GM21619 (cell line): ENCODE data around the gene STRADA.

Experiments
- ATAC-seq: cut with Tn5 transposase; IDR thresholded peaks from one replicate; pipeline ENCODE4 v1.9.1; 2021; ENCODE audit not compliant: unreplicated experiment

Gene STRADA

DNA sequence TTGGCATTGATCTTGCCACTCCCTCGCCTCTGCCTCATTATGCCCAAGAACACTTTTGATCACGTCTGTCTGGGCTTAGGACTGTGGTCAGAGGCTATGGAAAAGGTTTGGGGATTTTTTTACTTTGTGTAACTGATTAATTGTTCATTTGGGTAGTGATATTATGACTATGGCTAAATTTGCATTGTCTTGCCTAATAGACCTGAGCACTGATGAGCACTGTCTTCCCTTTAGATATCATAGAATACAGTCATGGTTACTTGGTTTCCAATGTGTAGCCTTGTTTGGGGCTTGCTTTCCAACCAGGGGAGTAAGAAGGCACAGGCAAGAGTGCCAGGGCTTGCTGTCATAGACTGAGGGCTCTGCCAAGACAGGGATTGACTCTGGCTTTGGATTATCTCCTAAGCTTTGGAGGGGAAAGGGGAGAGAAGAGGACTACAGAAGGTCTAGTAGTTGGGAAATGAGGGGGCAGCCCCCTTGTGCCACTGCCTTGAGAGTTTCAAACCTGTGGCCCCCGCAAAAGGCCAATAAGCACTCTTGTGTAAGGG lies 55.4 kb downstream of the STRADA start:
- ATAC-seq, result no peak

DNA sequence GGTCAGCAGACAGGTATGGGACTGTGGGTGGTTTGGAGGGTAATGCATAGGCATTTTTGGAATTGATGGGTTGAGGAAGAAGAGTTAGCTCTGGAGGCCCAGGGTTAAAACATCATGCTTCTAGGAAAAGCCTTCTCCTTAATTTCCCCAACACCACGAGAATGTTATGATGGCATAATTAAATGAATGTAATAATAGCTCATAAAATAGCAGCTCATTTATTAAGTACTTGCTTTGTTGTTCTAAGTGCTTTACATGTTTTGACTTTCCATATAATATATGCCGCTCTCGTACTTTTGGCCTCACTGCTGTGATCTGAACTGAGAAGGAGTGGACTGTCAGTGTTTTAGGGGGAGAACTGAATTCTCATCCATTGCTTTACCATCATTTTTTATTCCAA lies 56.0 kb downstream of the STRADA start:
- no peak for ATAC-seq

DNA sequence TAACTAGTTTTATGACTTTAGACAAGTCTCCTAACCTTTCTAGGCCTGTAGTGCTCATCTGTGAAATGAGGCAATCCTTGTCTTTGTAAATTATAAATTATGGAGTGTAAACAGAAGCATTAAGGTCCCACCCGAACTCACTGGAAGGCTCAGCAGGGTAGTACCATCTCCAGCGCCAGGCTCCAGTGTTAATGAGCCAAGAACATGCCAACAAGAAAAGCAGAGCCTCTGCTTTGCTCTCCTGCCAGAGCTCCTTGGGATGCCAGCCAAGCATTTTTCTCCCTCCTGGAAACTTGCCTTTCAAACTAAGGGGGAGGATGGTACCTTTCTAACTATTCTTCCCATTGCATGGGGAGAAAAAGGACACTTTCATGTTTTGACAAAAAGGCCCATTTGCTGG lies 56.6 kb downstream of the STRADA start:
- ATAC-seq, result no peak

DNA sequence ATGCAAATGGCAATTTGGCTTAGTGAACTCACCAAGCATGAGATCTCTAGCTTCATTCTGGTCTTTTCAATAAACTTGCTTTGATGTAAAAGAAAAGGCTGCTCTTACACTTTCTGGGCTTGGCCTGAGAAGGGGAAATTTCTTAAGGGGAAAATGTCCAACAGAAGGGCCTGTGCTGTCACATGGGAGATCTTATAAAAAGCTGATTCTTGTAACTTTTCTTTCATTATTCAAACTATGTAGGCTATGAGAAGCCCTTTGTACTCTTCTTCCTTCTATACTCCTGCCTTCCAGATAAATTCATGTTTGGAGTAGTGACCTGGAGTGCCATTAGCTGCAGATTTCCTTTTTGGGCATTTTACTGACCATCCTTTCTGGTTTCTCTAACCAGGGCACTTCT lies 58.6 kb downstream of the STRADA start:
- ATAC-seq, result no peak

DNA sequence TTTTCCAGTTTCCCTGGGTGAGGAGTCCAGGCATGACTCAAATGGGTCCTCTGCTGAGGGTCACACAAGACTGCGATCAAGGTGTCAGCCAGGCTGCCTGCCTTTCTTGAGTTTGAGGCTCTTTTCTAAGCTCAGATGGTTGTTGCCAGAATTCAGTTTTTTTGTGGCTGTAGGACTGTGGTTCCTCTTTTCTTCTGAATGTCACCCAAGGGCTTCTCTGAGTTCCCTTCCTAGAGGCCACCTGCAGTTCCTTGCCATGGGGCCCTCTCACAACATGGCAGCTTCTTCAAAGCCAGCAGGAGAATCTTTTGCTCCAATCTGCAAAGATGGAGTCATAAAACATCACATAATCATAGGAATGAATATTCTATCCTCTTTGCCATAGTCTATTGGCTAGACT lies 59.2 kb downstream of the STRADA start:
- no peak for ATAC-seq

DNA sequence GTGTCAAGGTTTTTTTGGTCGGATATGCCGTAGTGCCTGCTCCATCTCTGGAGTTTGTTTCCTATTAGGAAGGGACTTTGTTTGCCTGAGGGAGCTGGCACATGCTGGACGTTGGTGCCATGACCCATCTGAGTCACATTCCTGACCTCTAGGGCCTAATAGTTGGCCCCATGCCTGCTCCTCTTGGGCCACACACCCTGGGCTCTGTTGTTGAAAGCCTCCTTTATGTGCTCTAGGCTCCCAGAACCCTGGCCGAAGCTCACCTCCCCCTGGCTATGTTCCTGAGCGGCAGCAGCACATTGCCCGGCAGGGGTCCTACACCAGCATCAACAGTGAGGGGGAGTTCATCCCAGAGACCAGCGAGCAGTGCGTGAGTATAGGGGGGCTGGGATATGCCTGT lies 60.1 kb downstream of the STRADA start:
- no peak for ATAC-seq

DNA sequence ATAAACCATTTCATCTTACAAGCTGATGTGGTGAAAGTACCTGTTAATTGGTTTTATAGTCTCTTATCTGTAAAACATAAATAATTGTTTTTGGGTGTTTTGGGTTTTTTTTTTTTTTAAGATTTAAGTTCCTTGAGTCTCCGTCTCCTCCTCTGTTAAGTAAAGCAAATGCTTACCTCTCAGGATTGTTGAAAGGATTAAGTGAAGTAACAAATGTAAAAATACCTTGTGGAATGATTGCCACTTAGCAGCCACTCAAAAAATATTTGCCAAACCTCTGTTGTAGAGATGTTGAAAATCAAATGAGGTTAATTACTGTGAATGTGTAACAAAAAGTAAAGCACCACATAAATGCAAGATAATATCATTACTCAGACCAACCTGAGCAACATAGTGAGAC lies 60.9 kb downstream of the STRADA start:
- no peak for ATAC-seq

DNA sequence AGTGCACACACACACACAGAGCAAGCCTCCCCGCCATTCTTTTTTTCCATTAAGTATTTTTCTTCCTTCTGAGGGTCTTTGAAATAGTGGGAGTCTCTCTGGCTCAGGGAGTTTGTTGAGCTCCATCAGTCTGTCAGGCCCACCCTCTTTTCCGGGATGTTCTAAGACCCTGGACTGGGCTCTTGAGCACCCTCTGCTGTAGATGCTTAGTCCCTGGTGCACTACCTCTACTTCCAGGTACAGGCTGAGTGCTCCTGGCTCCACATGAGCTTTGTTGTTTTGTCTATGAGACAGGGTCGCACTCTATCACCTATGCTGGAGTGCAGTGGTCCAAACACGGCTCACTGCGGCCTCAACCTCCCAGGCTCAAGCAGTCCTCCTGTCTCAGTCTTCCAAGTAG lies 62.4 kb downstream of the STRADA start:
- ATAC-seq, result no peak

DNA sequence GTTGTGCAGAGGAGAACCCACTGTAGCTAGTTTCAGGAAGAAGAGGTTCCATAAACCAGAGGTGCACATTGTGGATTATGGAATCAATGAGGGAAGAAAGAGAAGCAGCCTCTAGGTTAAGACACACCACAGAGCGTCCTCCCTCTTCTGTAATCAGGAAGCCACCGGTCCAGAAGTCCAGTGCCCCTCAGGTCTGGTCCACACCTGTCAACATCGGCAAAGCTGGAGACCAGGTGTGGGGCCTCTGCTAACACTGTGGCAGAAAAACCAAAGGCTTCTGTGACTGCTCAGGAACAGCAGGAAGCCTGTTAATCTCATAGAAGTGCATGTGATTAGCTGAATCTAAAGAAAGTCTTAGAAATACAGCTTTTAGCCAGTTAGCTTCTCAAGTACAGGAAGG lies 65.0 kb downstream of the STRADA start:
- no peak for ATAC-seq

DNA sequence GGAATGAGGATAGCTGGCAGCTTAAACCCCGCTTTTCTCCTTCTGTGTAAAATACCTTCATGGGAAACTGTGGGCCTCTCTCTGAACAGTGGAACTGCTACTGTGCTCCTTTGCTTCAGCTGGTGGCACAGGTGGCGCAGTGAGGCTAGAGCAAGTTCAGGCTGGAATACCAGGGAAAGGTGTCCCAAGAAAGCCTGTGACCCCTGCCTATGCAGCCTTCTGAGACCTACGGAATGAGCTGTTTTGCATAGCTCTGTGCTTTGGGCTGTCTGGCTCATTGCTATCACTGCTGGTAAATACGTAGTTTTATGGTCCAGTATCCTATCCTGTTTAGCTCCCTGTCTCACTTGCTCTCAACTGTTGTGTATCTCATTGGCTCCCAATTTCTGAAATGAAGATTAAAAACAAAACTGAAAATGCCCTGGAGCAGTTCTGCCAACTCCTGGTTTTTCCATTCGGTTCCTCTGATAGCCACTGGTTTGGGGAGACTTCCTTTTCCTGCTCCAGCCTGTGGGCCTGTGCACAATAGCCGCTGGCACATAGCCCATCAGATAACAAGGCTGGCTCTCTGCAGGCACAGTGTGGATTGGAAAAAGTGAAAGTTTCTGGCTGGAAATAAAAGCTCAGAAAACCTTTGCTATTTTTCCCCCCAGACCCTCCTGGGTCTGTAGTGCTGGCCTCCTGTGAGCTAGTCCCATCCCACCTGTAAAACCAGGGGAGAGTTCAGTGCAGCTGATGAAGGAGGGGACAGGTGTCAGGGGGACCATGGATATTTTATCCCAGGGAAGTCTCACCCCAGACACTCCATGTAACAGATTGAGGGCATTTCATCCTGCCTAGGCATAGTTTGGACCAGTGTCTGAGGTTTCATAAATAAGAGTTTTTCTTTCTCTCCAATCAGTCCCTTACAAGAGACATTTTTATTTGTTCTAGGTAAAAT lies 65.7 kb downstream of the STRADA start:
- no peak for ATAC-seq

DNA sequence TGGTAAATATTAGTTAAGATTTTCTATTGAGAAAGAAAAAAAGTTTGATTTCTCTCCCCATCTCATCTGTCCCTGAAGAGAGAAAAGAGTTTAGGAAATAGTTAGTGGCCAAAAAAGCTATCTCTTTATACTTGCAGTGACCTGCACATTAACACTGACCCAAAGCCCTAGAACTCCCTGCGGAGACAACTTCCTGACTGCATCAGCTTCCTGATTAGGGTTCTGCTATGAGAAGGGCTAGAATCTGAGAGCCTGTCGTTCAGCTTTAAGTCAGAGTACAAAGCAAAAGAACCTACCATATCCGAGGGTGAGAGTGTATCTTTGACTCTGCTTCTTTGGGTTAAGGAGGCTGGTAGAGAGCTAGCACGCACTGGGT lies 66.4 kb downstream of the STRADA start:
- ATAC-seq, result no peak

DNA sequence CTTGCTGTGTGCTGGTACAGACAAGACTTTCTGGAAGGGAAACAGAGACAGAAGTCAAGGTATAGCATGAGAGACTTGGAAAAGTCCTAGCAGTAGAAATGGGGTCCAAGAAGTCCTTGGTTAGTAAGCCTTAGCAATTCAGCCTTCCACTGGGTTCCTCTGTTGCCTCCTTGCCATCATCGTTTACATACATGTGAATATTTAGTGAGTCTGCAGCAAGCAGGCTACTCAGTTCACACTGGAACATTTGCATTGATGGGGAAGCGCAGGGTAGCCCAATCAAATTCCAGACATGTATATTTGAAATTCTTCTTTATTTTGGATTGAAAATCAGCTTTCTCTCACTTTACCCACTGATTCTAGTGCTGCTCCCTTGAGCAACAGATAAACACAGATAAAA lies 68.7 kb downstream of the STRADA start:
- no peak for ATAC-seq

DNA sequence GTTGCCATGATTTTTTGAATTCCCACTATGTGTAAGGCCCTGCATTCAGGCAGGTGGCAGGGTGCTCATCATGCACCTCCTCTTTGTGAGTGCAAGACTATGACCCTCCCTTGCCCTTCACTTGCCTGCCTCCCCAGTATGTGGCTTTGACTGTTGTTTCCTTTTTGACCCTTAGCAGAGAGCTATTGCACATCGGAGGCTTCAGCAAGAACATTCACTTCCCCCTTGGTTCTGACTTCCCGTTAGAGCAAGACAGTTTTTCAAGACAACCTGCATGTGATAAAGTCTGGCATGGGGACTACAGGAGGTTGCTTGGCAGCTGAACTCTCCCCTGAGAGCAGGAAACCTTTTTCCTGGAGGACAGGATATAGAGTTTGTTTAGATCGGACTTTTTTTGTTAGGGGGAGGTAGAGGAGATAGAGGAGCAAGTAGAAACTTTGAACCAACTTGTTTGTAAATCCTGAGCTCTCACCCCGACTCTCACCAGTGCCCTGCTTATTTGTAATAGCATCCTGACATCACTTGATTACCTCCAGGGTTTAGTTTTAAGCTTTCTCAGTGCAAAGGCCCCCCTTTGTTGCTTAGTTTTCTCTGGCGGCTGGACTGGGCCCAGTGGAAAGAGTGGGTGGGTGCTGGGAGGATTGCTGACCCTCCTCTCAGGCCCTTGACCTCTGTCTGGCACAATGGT lies 75.9 kb downstream of the STRADA start:
- ATAC-seq, result no peak

DNA sequence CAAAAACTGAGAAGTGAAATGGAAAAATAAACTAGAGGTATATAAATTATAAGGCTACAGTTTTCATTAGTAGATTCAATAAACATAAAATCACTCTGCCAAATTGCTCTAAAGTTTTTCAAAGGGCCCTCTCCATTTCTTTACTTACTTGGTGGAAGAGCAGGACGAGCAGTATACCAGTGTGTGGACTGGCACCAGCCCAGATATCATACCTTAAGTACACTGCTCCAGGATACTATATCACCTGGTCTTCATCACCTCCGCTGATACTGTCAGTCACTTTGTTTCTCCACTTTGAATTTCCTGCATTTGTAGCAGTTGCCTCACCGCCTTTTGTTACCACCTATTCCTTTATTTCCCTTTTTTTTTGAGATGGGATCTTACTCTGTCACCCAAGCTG lies 81.7 kb downstream of the STRADA start:
- ATAC-seq, result no peak

DNA sequence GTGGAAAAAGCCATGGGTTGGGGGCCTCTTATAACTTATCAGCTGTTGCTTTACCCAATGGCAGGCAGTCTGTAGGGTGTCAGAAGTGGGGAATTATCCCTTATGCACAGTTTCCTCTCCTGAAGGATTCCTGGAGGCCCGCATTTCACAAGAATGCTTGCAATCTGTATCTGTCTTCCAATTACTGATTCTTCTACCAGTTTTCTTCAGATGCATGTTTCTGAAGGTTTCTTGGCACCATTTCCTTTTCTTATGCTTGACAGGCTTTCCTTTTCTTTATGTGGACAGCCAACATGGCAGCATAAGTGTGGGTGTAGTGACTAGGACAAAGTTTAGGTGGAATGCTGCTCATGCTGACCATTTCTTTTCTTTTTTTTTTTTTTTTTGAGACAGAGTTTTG lies 83.2 kb downstream of the STRADA start:
- no peak for ATAC-seq

DNA sequence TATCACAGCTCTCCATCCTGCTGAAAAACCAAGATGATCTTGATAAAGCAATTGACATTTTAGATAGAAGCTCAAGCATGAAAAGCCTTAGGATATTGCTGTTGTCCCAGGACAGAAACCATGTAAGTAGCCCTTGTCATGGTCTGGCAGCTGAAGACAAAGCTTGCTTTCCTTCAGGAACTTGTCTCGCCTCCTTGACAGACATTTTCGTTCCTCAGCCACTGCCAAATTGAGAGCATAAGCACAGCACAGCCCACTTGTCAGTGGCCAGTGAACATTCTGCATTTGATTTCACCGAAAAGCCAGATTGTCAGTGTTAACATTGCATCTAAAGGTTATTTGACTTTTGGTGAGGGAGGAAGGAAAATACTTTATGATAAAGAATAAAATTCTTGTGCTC lies 83.8 kb downstream of the STRADA start:
- no peak for ATAC-seq

DNA sequence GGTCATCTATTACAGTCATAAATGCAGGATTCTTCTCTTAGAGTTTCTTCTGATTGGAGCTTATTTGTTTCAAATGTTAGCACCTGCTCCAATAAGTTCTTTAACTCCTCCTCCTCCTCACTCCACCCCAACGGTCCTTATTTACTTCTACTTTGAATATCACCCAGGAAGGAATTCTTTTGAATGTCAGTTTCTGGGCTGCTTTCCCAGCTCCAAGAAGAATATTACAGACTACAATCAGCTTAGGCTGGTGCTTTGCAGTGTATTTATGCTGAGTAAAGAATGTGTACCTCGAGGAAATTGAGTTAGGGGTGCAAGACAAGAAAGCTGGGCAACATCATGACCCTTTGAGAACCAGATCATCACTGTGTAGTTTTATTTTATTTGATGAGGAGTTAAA lies 88.5 kb downstream of the STRADA start:
- no peak for ATAC-seq
